ENCODE data around the gene TTBK1. TPM values are rescaled to one million over a fixed set of nuclear protein-coding genes. Genes with fewer than 3 reads are reported as not detected.

Gene TTBK1
- total RNA-seq, 1 donor from 2014 or later = 0.67 TPM

GRCh38 chr6:43308101-43308989 is 65.1 kb downstream of the TTBK1 start, which contains the start of gene CRIP3:
CRIP3 (minus strand) TSS chr6:43308826; CDS start chr6:43308792, 34 bp downstream.
- H3K36me3 ChIP-seq (ENCODE audit: control insufficient read depth, insufficient read depth, low read length) = no peaks in the 10 kb centered on the region
- no peak for DNase-seq (ENCODE audit: low read depth)
- TF ChIP-seq CTCF (IDR thresholded peaks at IDR 0.05; ENCODE audit: insufficient read depth, low read length, poor library complexity, severe bottlenecking) = peak; percentile 48

GRCh38 chr6:43308990-43309477 is 65.8 kb downstream of the TTBK1 start:
- DNase-seq (ENCODE audit: low read depth) = no peak
- H3K27me3 ChIP-seq (ENCODE audit: control insufficient read depth, insufficient read depth, low read length) = peaks cover 15% of the 10 kb centered on the region
- no peaks in the 10 kb centered on the region for H3K36me3 ChIP-seq (ENCODE audit: control insufficient read depth, insufficient read depth, low read length)
- H3K4me3 ChIP-seq (ENCODE audit: low read depth, low read length) = no peak overlapping the region
- TF ChIP-seq CTCF (IDR thresholded peaks at IDR 0.05; ENCODE audit: insufficient read depth, low read length, poor library complexity, severe bottlenecking) = no peak

More at GRCh38 chr6:43308101-43308989, 65.1 kb downstream of the TTBK1 start, which contains the start of gene CRIP3:
- peaks cover 15% of the 10 kb centered on the region for H3K27me3 ChIP-seq (ENCODE audit: control insufficient read depth, insufficient read depth, low read length)
- peak within 1 kb of the TSS; percentile 9 for H3K4me3 ChIP-seq (ENCODE audit: low read depth, low read length)

- Histone ChIP-seq H3K27me3 (ENCODE audit: control insufficient read depth, insufficient read depth, low read length) (peaks cover 12% of the 10 kb centered on the region), H3K36me3 (ENCODE audit: control insufficient read depth, insufficient read depth, low read length) (no peaks in the 10 kb centered on the region), H3K4me3 (ENCODE audit: low read depth, low read length) (no peak overlapping the region)
- no peak for DNase-seq (ENCODE audit: low read depth)
- TF ChIP-seq CTCF (IDR thresholded peaks at IDR 0.05; ENCODE audit: insufficient read depth, low read length, poor library complexity, severe bottlenecking) = no peak
Observed at GRCh38 chr6:43310134-43310533, 66.9 kb downstream of the TTBK1 start.

- H3K27me3 ChIP-seq (ENCODE audit: control insufficient read depth, insufficient read depth, low read length) = peaks cover 12% of the 10 kb centered on the region
- no peak overlapping the region for H3K4me3 ChIP-seq (ENCODE audit: low read depth, low read length)
- H3K36me3 ChIP-seq (ENCODE audit: control insufficient read depth, insufficient read depth, low read length) = no peaks in the 10 kb centered on the region
- TF ChIP-seq CTCF (IDR thresholded peaks at IDR 0.05; ENCODE audit: insufficient read depth, low read length, poor library complexity, severe bottlenecking) = no peak
- DNase-seq (ENCODE audit: low read depth) = no peak
Observed at GRCh38 chr6:43310624-43311023, 67.3 kb downstream of the TTBK1 start.

- no peak overlapping the region for H3K4me3 ChIP-seq (ENCODE audit: low read depth, low read length)
Observed at GRCh38 chr6:43311666-43312065, 68.4 kb downstream of the TTBK1 start.

More at GRCh38 chr6:43311666-43312065, 68.4 kb downstream of the TTBK1 start:
- Histone ChIP-seq H3K36me3 (ENCODE audit: control insufficient read depth, insufficient read depth, low read length) (no peaks in the 10 kb centered on the region), H3K27me3 (ENCODE audit: control insufficient read depth, insufficient read depth, low read length) (peaks cover 12% of the 10 kb centered on the region)
- DNase-seq (ENCODE audit: low read depth) = no peak
- no peak for TF ChIP-seq CTCF (IDR thresholded peaks at IDR 0.05; ENCODE audit: insufficient read depth, low read length, poor library complexity, severe bottlenecking)

All from kidney epithelial cell (primary cell).